Endodermal cell (in vitro differentiated cells): Measurements from ENCODE around the gene SLC35E3. TPM values are rescaled to one million over a fixed set of nuclear protein-coding genes. Genes with fewer than 3 reads are reported as not detected.

Experiments used
- DNase-seq: peaks from one replicate; pipeline ENCODE4 v3.0.0-alpha.2; 2017
- H3K27ac ChIP-seq: 2 replicates; pipeline ENCODE4 v1.5.1; 2013; ENCODE audit warnings: mild to moderate bottlenecking, low read depth, low read length, moderate library complexity
- H3K27me3 ChIP-seq: 2 replicates; pipeline ENCODE4 v1.6.1; 2013; ENCODE audit warnings: mild to moderate bottlenecking, low read length, moderate library complexity; ENCODE audit not compliant: insufficient read depth, control insufficient read depth, poor library complexity, severe bottlenecking
- H3K36me3 ChIP-seq: 2 replicates; pipeline ENCODE4 v1.7.0; 2013; ENCODE audit warnings: mild to moderate bottlenecking, low read length, moderate library complexity; ENCODE audit not compliant: control insufficient read depth, insufficient read depth
- H3K4me1 ChIP-seq: one replicate; pipeline ENCODE4 v1.7.0; 2013; ENCODE audit warnings: low read length; ENCODE audit not compliant: control insufficient read depth, insufficient read depth
- H3K4me3 ChIP-seq: 2 replicates; pipeline ENCODE4 v1.5.1; 2013; ENCODE audit warnings: mild to moderate bottlenecking, low read length, moderate library complexity
- H3K9ac ChIP-seq: 2 replicates; pipeline ENCODE4 v1.6.1; 2013; ENCODE audit warnings: mild to moderate bottlenecking, low read length, moderate library complexity; ENCODE audit not compliant: poor library complexity, severe bottlenecking; ENCODE audit errors: extremely low read depth
- H3K9me3 ChIP-seq: 2 replicates; pipeline ENCODE4 v1.6.1; 2013; ENCODE audit warnings: mild to moderate bottlenecking, low read length, moderate library complexity; ENCODE audit not compliant: control insufficient read depth
- H3K27ac Mint-ChIP-seq: 2 replicates; pipeline ENCODE4 v1.8.0; 2020; ENCODE audit warnings: mixed read lengths
- H3K27me3 Mint-ChIP-seq: 2 replicates; pipeline ENCODE4 v1.8.0; 2021; ENCODE audit warnings: mild to moderate bottlenecking, mixed read lengths; ENCODE audit not compliant: insufficient read depth
- H3K36me3 Mint-ChIP-seq: 2 replicates; pipeline ENCODE4 v1.8.0; 2020; ENCODE audit warnings: low read depth, mixed read lengths
- H3K4me1 Mint-ChIP-seq: 2 replicates; pipeline ENCODE4 v1.8.0; 2020; ENCODE audit warnings: mixed read lengths
- H3K4me3 Mint-ChIP-seq: 2 replicates; pipeline ENCODE4 v1.8.0; 2020; ENCODE audit warnings: mild to moderate bottlenecking, moderate library complexity, mixed read lengths
- H3K9me3 Mint-ChIP-seq: 2 replicates; pipeline ENCODE4 v1.8.0; 2020; ENCODE audit warnings: mild to moderate bottlenecking, mixed read lengths
- WGBS, 2 experiments: methylation state at CpG; one replicate each; pipeline versions ENCODE4 v1.1.5 to v1.1.7; 2013; ENCODE audit warnings: missing lambda C conversion rate in 2 of 2, mixed read lengths in 1 of 2; ENCODE audit not compliant: insufficient coverage in 1 of 2, insufficient read length in 1 of 2; 5-methylcytosine and 5-hydroxymethylcytosine counted together
- total RNA-seq, 2 donors: library from RNA; stranded (reverse); fragmentation: NEBNext Ultra II Directional in 1 of 2; extraction: Animal tissue kit (Norgen Biotek cat#: 25700) in 1 of 2; gene quantifications; 2 replicates in 1 of 2; 3 replicates in 1 of 2; pipeline ENCODE4 v1.2.1, GENCODE V29; 2021
- TF ChIP-seq, protein P1 (sequence below): fragments of 200-600 bp; sonication (generic); conservative IDR thresholded peaks from 2 replicates; pipeline ENCODE4 v1.5.0; 2021; ENCODE audit warnings: antibody characterized with exemption, mild to moderate bottlenecking

The SLC35E3 gene
- total RNA-seq, 2 donors from 2014 or later = 12.6 to 12.7 TPM

DNA sequence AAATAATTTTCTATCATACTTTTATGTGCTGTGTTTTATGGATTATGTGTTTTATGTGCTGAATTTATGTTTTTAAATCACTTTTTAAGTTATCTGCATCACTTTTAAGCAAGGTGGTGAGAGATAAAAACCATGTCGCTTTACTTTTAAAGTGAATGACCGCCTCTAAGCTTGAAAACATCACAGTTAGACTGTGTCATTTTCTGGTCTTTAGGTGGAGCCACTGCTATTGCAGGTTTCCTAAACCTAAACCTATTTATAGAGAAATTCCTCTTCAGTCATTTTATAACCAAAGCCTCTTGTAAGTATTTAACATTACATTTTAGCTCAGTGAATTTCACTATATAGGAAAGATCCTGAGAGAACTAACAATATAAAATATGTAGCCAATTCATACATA is 41.0 kb downstream of the SLC35E3 start:
- H3K36me3 ChIP-seq = no peaks in the 10 kb centered on the region
- H3K4me3 ChIP-seq = no peak overlapping the region
- Mint-ChIP-seq H3K4me1 (peaks cover 16% of the 10 kb centered on the region), H3K27me3 (no peaks in the 10 kb centered on the region), H3K27ac (no peak overlapping the region), H3K4me3 (no peak overlapping the region), H3K9me3 (no peaks in the 10 kb centered on the region), H3K36me3 (no peaks in the 10 kb centered on the region)
- no peaks in the 10 kb centered on the region for H3K4me1 ChIP-seq
- TF ChIP-seq, protein P1, sequence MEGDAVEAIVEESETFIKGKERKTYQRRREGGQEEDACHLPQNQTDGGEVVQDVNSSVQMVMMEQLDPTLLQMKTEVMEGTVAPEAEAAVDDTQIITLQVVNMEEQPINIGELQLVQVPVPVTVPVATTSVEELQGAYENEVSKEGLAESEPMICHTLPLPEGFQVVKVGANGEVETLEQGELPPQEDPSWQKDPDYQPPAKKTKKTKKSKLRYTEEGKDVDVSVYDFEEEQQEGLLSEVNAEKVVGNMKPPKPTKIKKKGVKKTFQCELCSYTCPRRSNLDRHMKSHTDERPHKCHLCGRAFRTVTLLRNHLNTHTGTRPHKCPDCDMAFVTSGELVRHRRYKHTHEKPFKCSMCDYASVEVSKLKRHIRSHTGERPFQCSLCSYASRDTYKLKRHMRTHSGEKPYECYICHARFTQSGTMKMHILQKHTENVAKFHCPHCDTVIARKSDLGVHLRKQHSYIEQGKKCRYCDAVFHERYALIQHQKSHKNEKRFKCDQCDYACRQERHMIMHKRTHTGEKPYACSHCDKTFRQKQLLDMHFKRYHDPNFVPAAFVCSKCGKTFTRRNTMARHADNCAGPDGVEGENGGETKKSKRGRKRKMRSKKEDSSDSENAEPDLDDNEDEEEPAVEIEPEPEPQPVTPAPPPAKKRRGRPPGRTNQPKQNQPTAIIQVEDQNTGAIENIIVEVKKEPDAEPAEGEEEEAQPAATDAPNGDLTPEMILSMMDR = peak; percentile 38
- H3K9ac ChIP-seq = no peak overlapping the region
- H3K27me3 ChIP-seq = no peaks in the 10 kb centered on the region
- WGBS, 2 experiments = 93 to 100% methylated on average over 1 to 2 of the region's 2 CpGs
- H3K9me3 ChIP-seq = no peaks in the 10 kb centered on the region
- no peak overlapping the region for H3K27ac ChIP-seq
- no peak for DNase-seq

DNA sequence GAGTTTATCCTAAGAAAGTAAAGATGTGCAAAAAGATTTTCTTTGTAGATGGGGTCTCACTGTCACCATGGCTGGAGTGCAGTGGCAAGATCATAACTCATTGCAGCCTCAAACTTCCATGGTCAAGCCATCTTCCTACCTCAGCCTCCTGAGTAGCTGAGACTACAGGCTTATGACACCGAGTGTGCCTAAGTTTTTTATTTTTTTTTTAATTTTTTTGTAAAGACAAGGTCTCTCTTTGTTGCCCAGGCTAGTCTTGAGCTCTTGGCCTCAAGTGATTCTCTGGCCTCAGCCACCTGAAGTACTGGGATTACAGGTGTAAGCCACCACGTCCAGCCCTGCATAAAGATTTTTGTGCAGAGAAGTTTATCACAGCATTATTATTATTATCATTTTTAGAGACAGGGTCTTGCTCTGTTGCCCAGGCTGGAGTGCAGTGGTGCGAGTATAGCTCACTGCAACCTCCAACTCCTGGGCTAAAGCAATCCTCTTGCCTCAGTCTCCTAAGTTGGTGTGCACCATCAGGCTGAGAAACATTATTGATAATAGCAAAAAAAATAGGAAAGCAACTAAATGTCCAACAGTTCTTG is 42.7 kb downstream of the SLC35E3 start:
- Histone ChIP-seq H3K9me3 (no peaks in the 10 kb centered on the region), H3K4me1 (no peaks in the 10 kb centered on the region), H3K36me3 (no peaks in the 10 kb centered on the region), H3K27me3 (no peaks in the 10 kb centered on the region), H3K9ac (no peak overlapping the region), H3K4me3 (no peak overlapping the region), H3K27ac (no peak overlapping the region)
- H3K27me3 Mint-ChIP-seq = no peaks in the 10 kb centered on the region
- no peaks in the 10 kb centered on the region for H3K9me3 Mint-ChIP-seq
- H3K27ac Mint-ChIP-seq = no peak overlapping the region
- H3K4me1 Mint-ChIP-seq = peaks cover 12% of the 10 kb centered on the region
- TF ChIP-seq, protein P1 = no peak
- DNase-seq = no peak
- no peaks in the 10 kb centered on the region for H3K36me3 Mint-ChIP-seq
- 67 to 98% methylated on average over 1 to 2 of the region's 3 CpGs for WGBS, 2 experiments
- H3K4me3 Mint-ChIP-seq = no peak overlapping the region

DNA sequence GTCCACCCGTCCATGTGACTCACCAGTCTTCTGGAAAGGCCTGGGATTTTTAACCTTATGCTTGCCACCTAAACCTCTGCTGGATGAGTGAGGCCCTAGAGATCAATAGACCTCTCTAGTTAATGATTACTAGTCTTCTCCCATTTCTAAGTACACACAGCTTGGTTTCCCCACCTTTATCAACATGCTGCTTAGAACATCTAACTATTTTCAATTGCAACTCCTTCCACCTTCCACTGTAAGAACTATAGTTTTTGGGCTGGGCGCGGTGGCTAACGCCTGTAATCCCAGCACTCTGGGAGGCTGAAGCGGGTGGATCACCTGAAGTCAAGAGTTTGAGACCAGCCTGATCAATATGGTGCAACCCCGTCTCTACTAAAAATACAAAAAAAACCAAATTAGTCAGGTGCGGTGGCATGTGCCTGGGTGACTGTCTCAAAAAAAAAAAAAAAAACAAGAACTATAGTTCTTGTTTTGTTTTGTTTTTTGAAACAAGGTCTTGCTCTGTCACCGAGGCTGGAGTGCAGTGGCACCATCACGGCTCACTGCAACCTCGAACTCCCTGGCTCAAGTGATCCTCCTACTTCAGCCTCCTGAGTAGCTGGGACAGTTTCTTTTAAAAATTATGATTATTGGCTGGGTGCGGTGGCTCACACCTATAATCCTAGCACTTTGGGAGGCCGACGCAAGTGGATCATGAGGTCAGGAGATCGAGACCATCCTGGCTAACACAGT is 43.3 kb downstream of the SLC35E3 start:
- DNase-seq = no peak
- Mint-ChIP-seq H3K4me3 (no peak overlapping the region), H3K27me3 (no peaks in the 10 kb centered on the region), H3K36me3 (no peaks in the 10 kb centered on the region), H3K4me1 (peaks cover 8% of the 10 kb centered on the region), H3K27ac (no peak overlapping the region), H3K9me3 (no peaks in the 10 kb centered on the region)
- no peaks in the 10 kb centered on the region for H3K4me1 ChIP-seq
- H3K9me3 ChIP-seq = no peaks in the 10 kb centered on the region
- no peaks in the 10 kb centered on the region for H3K27me3 ChIP-seq
- H3K9ac ChIP-seq = no peak overlapping the region
- TF ChIP-seq, protein P1 = no peak
- H3K4me3 ChIP-seq = no peak overlapping the region
- no peak overlapping the region for H3K27ac ChIP-seq
- H3K36me3 ChIP-seq = no peaks in the 10 kb centered on the region
- 93 to 97% methylated on average over 11 to 14 of the region's 14 CpGs for WGBS, 2 experiments
